RWPE2 (cell line): Measurements from ENCODE around the gene CCDC83.

Experiments used
- ATAC-seq: fragments of 200-7000 bp; cut with Tn5 transposase; 3 replicates; pipeline ENCODE4 v1.9.1; 2021; ENCODE audit warnings: low read depth
- DNase-seq: peaks from one replicate; pipeline ENCODE4 v3.0.0-alpha.2; 2020; ENCODE audit warnings: low spot score
- H3K27ac ChIP-seq: fragments of 450-650 bp; 2 replicates; pipeline ENCODE4 v1.5.1; 2017; ENCODE audit warnings: mild to moderate bottlenecking; ENCODE audit not compliant: poor library complexity, severe bottlenecking
- H3K27me3 ChIP-seq: fragments of 250-450 bp; sonication (Bioruptor Pico); 2 replicates; pipeline ENCODE4 v1.5.1; 2021; ENCODE audit warnings: mild to moderate bottlenecking, moderate library complexity; ENCODE audit not compliant: insufficient read depth, poor library complexity, severe bottlenecking
- H3K36me3 ChIP-seq: fragments of 250-450 bp; sonication (Bioruptor Pico); 2 replicates; pipeline ENCODE4 v1.5.1; 2020; ENCODE audit warnings: low read depth, mild to moderate bottlenecking, moderate library complexity
- H3K4me1 ChIP-seq: fragments of 250-450 bp; sonication (Bioruptor Pico); 2 replicates; pipeline ENCODE4 v1.5.1; 2021; ENCODE audit warnings: mild to moderate bottlenecking, moderate library complexity; ENCODE audit not compliant: insufficient read depth, poor library complexity, severe bottlenecking
- H3K4me3 ChIP-seq: fragments of 250-450 bp; sonication (Bioruptor Pico); 2 replicates; pipeline ENCODE4 v1.5.1; 2021; ENCODE audit warnings: mild to moderate bottlenecking, moderate library complexity; ENCODE audit not compliant: severe bottlenecking
- H3K9me3 ChIP-seq: fragments of 250-450 bp; sonication (Bioruptor Pico); 2 replicates; pipeline ENCODE4 v1.5.1; 2021; ENCODE audit warnings: mild to moderate bottlenecking, moderate library complexity; ENCODE audit not compliant: severe bottlenecking
- TF ChIP-seq, protein P1 (sequence below): fragments of 450-650 bp; IDR thresholded peaks from one replicate; pipeline ENCODE4 v1.5.1; 2017; ENCODE audit warnings: mild to moderate bottlenecking, moderate library complexity; ENCODE audit not compliant: poor library complexity, severe bottlenecking

Gene CCDC83

DNA sequence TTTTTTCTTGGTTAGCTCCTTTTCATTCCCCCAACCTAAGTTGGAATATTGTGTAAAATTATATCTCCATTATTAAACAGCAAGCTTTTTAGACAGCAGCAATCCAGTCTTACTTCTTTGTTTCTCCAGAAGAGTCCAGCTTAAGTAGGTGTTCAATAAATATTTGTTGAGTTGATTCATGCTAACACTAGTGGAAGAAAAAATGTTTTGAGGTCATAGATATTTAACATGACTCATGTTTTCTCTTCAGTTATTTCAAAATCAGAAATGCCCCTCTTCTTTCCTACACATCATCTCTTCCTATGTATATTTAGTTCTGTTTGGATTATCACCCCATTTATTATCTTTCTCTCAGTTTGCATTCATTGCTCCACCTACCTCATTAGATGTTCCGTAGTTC is 20.3 kb downstream of the CCDC83 start:
- DNase-seq (no peak), ATAC-seq (peak; percentile 86)
- no peak overlapping the region for H3K4me3 ChIP-seq
- peaks cover 4% of the 10 kb centered on the region for H3K4me1 ChIP-seq
- H3K36me3 ChIP-seq: no peaks in the 10 kb centered on the region
- no peaks in the 10 kb centered on the region for H3K27me3 ChIP-seq
- H3K27ac ChIP-seq: peak overlapping the region; percentile 35
- TF ChIP-seq, protein P1, sequence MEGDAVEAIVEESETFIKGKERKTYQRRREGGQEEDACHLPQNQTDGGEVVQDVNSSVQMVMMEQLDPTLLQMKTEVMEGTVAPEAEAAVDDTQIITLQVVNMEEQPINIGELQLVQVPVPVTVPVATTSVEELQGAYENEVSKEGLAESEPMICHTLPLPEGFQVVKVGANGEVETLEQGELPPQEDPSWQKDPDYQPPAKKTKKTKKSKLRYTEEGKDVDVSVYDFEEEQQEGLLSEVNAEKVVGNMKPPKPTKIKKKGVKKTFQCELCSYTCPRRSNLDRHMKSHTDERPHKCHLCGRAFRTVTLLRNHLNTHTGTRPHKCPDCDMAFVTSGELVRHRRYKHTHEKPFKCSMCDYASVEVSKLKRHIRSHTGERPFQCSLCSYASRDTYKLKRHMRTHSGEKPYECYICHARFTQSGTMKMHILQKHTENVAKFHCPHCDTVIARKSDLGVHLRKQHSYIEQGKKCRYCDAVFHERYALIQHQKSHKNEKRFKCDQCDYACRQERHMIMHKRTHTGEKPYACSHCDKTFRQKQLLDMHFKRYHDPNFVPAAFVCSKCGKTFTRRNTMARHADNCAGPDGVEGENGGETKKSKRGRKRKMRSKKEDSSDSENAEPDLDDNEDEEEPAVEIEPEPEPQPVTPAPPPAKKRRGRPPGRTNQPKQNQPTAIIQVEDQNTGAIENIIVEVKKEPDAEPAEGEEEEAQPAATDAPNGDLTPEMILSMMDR: no peak
- H3K9me3 ChIP-seq: no peaks in the 10 kb centered on the region

GRCh38 chr11:85884581-85885021 is 29.4 kb downstream of the CCDC83 start:
- H3K27ac ChIP-seq: no peak overlapping the region
- TF ChIP-seq, protein P1: no peak
- H3K36me3 ChIP-seq: no peaks in the 10 kb centered on the region
- H3K4me1 ChIP-seq: peaks cover 2% of the 10 kb centered on the region
- no peak overlapping the region for H3K4me3 ChIP-seq
- no peaks in the 10 kb centered on the region for H3K9me3 ChIP-seq
- H3K27me3 ChIP-seq: no peaks in the 10 kb centered on the region
- DNase-seq (no peak), ATAC-seq (no peak)

DNA sequence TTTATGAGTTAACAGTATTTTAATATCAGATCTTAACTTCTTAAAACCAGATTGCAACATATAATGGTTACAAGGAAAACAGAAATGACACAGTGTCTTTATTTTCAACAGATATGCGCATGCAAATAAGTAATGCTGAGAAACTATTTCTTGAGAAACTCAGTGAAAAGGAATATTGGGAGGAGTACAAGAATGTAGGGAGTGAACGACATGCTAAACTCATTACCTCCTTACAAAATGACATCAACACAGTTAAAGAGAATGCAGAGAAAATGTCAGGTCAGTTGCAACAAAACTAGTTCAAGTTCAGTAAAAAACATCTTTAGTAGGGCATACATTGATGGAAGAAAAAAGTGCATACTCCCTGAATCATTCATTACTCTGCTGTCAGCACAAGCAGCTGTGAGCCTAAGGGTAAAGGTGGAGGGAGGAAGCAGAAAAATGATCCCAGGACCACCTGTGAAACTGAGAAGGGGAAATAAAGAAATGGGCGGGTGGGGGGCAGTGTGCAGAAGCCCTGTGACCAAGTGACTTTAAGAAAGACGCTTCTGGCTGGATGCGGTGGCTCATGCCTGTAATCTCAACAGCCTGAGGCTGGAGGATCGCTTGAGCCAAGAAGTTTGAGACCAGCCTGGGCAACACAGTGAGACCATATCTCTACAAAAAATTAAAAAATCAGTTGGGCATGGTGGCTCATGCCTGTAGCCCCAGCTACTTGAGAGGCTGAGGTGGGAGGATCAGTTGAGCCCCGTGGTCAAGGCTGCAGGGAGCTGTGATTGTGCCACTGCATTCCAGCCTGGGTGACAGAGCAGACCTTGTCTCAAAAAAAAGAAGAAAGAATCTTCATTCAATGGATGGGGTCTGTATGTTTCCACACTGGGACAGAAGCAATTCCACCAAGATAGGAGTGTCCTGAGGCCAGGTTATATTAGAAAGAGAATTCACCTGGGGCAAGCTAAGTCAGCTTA is 31.2 kb downstream of the CCDC83 start:
- Histone ChIP-seq H3K4me3 (no peak overlapping the region), H3K9me3 (no peaks in the 10 kb centered on the region), H3K36me3 (no peaks in the 10 kb centered on the region), H3K27ac (no peak overlapping the region), H3K27me3 (no peaks in the 10 kb centered on the region), H3K4me1 (peaks cover 10% of the 10 kb centered on the region)
- TF ChIP-seq, protein P1: no peak
- ATAC-seq: no peak
- DNase-seq: no peak

- TF ChIP-seq, protein P1: no peak
- Histone ChIP-seq H3K4me3 (no peak overlapping the region), H3K27me3 (no peaks in the 10 kb centered on the region), H3K9me3 (no peaks in the 10 kb centered on the region), H3K4me1 (peaks cover 10% of the 10 kb centered on the region), H3K27ac (no peak overlapping the region), H3K36me3 (no peaks in the 10 kb centered on the region)
- ATAC-seq: no peak
- DNase-seq: no peak
Measured at GRCh38 chr11:85889108-85889507, 33.9 kb downstream of the CCDC83 start.
